ENCODE data around the gene ZKSCAN2. TPM values are rescaled to one million over a fixed set of nuclear protein-coding genes. Genes with fewer than 3 reads are reported as not detected.
A peak's percentile ranks its signal among the peaks of the same experiment; 100 is the strongest.

ZKSCAN2 gene
- total RNA-seq, 1 experiment from 2014 or later: 16.4 TPM

- no TSS peak for BruUV-seq (replicated peaks)
- ChIA-PET CTCF (no interaction called here), POLR2A (ENCODE audit: low non-redundant PET) (interaction anchor here (0.5 kb wide), 1 partner anchor 228 kb away, joined by 14 read pairs; no protein-coding TSS in a partner anchor)
- no peaks in the 10 kb centered on the region for H3K4me1 ChIP-seq (ENCODE audit: insufficient read depth, low read length, poor library complexity, severe bottlenecking)
- H3K36me3 ChIP-seq (ENCODE audit: insufficient read depth, low read length, poor library complexity, severe bottlenecking): no peaks in the 10 kb centered on the region
- TF ChIP-seq EZH2 (IDR thresholded peaks at IDR 0.05; ENCODE audit: borderline replicate concordance, low read depth, low read length, poor library complexity, severe bottlenecking): no peak
- TF ChIP-seq CTCF (conservative IDR thresholded peaks at IDR 0.05; ENCODE audit: low read depth, low read length): no peak
- no peaks in the 10 kb centered on the region for H3K27me3 ChIP-seq (replicated peaks; ENCODE audit: insufficient read depth, low read depth, low read length, poor library complexity)
- H3K9me3 ChIP-seq (ENCODE audit: low read depth, low read length, poor library complexity, severe bottlenecking): peaks cover 7% of the 10 kb centered on the region
- no peak for DNase-seq (ENCODE audit: low spot score)
- H3K4me3 ChIP-seq (ENCODE audit: low read depth, low read length, poor library complexity, severe bottlenecking): no peak overlapping the region
- intact Hi-C loops (cut with micrococcal nuclease; ENCODE audit: unreplicated experiment): loop anchor here (5.0 to 10.0 kb wide), 3 partner anchors 415 to 1828 kb away; partner anchors contain the start of gene HS3ST4
- H3K27ac ChIP-seq (ENCODE audit: low read depth, low read length, poor library complexity, severe bottlenecking): no peak overlapping the region
Observed at GRCh38 chr16:25279491-25279890, 21.8 kb upstream of the ZKSCAN2 start.

GRCh38 chr16:25271421-25271820 is 13.8 kb upstream of the ZKSCAN2 start:
- no TSS peak for BruUV-seq (replicated peaks)
- no peaks in the 10 kb centered on the region for H3K27me3 ChIP-seq (replicated peaks; ENCODE audit: insufficient read depth, low read depth, low read length, poor library complexity)
- no peak for DNase-seq (ENCODE audit: low spot score)
- intact Hi-C loops (cut with micrococcal nuclease; ENCODE audit: unreplicated experiment): loop anchor here (10.0 kb wide), 1 partner anchor 423 kb away; the partner anchor contains the start of gene HS3ST4
- no peaks in the 10 kb centered on the region for H3K36me3 ChIP-seq (ENCODE audit: insufficient read depth, low read length, poor library complexity, severe bottlenecking)
- H3K4me1 ChIP-seq (ENCODE audit: insufficient read depth, low read length, poor library complexity, severe bottlenecking): peaks cover 10% of the 10 kb centered on the region
- H3K27ac ChIP-seq (ENCODE audit: low read depth, low read length, poor library complexity, severe bottlenecking): no peak overlapping the region
- ChIA-PET CTCF (no interaction called here), POLR2A (ENCODE audit: low non-redundant PET) (interaction anchor here (0.7 kb wide), 1 partner anchor 10 kb away, joined by 5 read pairs; no protein-coding TSS in a partner anchor)
- no peak for TF ChIP-seq CTCF (conservative IDR thresholded peaks at IDR 0.05; ENCODE audit: low read depth, low read length)
- no peak for TF ChIP-seq EZH2 (IDR thresholded peaks at IDR 0.05; ENCODE audit: borderline replicate concordance, low read depth, low read length, poor library complexity, severe bottlenecking)
- no peak overlapping the region for H3K4me3 ChIP-seq (ENCODE audit: low read depth, low read length, poor library complexity, severe bottlenecking)
- no peaks in the 10 kb centered on the region for H3K9me3 ChIP-seq (ENCODE audit: low read depth, low read length, poor library complexity, severe bottlenecking)

GRCh38 chr16:25270577-25270976 is 12.9 kb upstream of the ZKSCAN2 start:
- ChIA-PET POLR2A (ENCODE audit: low non-redundant PET) (interaction anchor here (0.7 to 0.9 kb wide), 2 partner anchors 11 to 12 kb away, joined by 3 to 5 read pairs; no protein-coding TSS in a partner anchor), CTCF (no interaction called here)
- H3K4me1 ChIP-seq (ENCODE audit: insufficient read depth, low read length, poor library complexity, severe bottlenecking): peaks cover 10% of the 10 kb centered on the region
- no peaks in the 10 kb centered on the region for H3K36me3 ChIP-seq (ENCODE audit: insufficient read depth, low read length, poor library complexity, severe bottlenecking)
- BruUV-seq (replicated peaks): no TSS peak
- no peak overlapping the region for H3K27ac ChIP-seq (ENCODE audit: low read depth, low read length, poor library complexity, severe bottlenecking)
- no peaks in the 10 kb centered on the region for H3K9me3 ChIP-seq (ENCODE audit: low read depth, low read length, poor library complexity, severe bottlenecking)
- DNase-seq (ENCODE audit: low spot score): peak; percentile 60
- no peaks in the 10 kb centered on the region for H3K27me3 ChIP-seq (replicated peaks; ENCODE audit: insufficient read depth, low read depth, low read length, poor library complexity)
- no peak overlapping the region for H3K4me3 ChIP-seq (ENCODE audit: low read depth, low read length, poor library complexity, severe bottlenecking)
- intact Hi-C loops (cut with micrococcal nuclease; ENCODE audit: unreplicated experiment): loop anchor here (10.0 kb wide), 1 partner anchor 424 kb away; the partner anchor contains the start of gene HS3ST4
- TF ChIP-seq EZH2 (IDR thresholded peaks at IDR 0.05; ENCODE audit: borderline replicate concordance, low read depth, low read length, poor library complexity, severe bottlenecking) (no peak), CTCF (conservative IDR thresholded peaks at IDR 0.05; ENCODE audit: low read depth, low read length) (no peak)

Data from A673 (cell line).